Adrenal gland (tissue), 12 donors: ENCODE results near the gene NDUFB4. TPM values are rescaled to one million over a fixed set of nuclear protein-coding genes. Genes with fewer than 3 reads are reported as not detected.

Experiments used
- DNase-seq, 7 donors: peaks; one replicate each; pipeline ENCODE4 v3.0.0-alpha.2; 2019 to 2020
- H3K27ac ChIP-seq, 5 donors: fragments of 200-600 bp; sonication (generic) in 4 of 5; 1 replicate in 3 of 5; 2 replicates in 2 of 5; pipeline versions ENCODE4 v1.5.1 to v1.8.0; 2016 to 2020; ENCODE audit warnings: mild to moderate bottlenecking in 1 of 5
- H3K27me3 ChIP-seq: fragments of 200-600 bp; 2 replicates; pipeline ENCODE4 v1.8.0; 2021
- H3K36me3 ChIP-seq, 2 donors: fragments of 200-600 bp; replicated peaks in 1 of 2; 1 replicate in 1 of 2; 2 replicates in 1 of 2; pipeline versions ENCODE4 v1.5.1 to v1.8.0; 2018 to 2022
- H3K4me1 ChIP-seq, 2 donors: fragments of 200-600 bp; replicated peaks in 1 of 2; 1 replicate in 1 of 2; 2 replicates in 1 of 2; pipeline versions ENCODE4 v1.5.1 to v1.8.0; 2018 to 2021
- H3K4me3 ChIP-seq, 4 donors: fragments of 200-600 bp; sonication (generic) in 3 of 4; one replicate each; pipeline ENCODE4 v1.5.1; 2016 to 2018
- H3K9me3 ChIP-seq, 3 donors: fragments of 200-600 bp; sonication (generic) in 1 of 3; replicated peaks in 1 of 3; 1 replicate in 2 of 3; 2 replicates in 1 of 3; pipeline versions ENCODE4 v1.5.1 to v1.8.0; 2016 to 2021
- POLR2A ChIP-seq, 2 donors: fragments of 450-650 bp; IDR thresholded peaks; one replicate each; pipeline ENCODE4 v1.6.1; 2017; ENCODE audit warnings: antibody characterized with exemption in 2 of 2, mild to moderate bottlenecking in 2 of 2, moderate library complexity in 1 of 2
- WGBS, 4 donors: extraction: QIAGEN DNeasy Blood & Tissue Kit in 2 of 4; methylation state at CpG; one replicate each; pipeline versions ENCODE4 v1.1.5 to v1.1.7; 2013 to 2017; 5-methylcytosine and 5-hydroxymethylcytosine counted together
- intact Hi-C, 2 donors: fragments of 100-400 bp; cut with DNase I; formaldehyde crosslinking; loops; one replicate each; pipeline versions ENCODE4 v1.14.1 to v1.15.0; 2022 to 2023
- polyA plus RNA-seq, 3 donors: library from polyadenylated mRNA; stranded (reverse); fragments of 200-250 nt in 2 of 3; fragments of 350-450 nt in 1 of 3; fragmentation: Illumina TruSeq in 1 of 3; extraction: RNeasy Lipid Tissue Mini Kit (QIAGEN cat#74804) in 1 of 3; gene quantifications; one replicate each; pipeline ENCODE4 v1.2.3, GENCODE V29; 2013 to 2014
- total RNA-seq, 9 donors: library from RNA; depleted of rRNA in 4 of 9; stranded (reverse); fragments of >200 nt in 4 of 9; fragments of 120-200 nt in 1 of 9; fragmentation: NEBNext Ultra II Directional in 1 of 9; extraction: Animal tissue kit (Norgen Biotek cat#: 25700) in 1 of 9; gene quantifications; one replicate each; pipeline versions ENCODE4 v1.1.0 to v1.2.4, GENCODE V29; 2013 to 2023
- TF ChIP-seq, protein P1 (sequence below), 6 experiments: fragments of 450-650 bp in 4 of 6; fragments of 200-600 bp in 2 of 6; sonication (generic) in 1 of 6; IDR thresholded peaks; 1 replicate in 5 of 6; 2 replicates in 1 of 6; pipeline versions ENCODE4 v1.5.1 to v1.8.0; 2016 to 2021; ENCODE audit warnings: antibody characterized with exemption in 6 of 6, mild to moderate bottlenecking in 2 of 6, moderate library complexity in 1 of 6
- donor health status: healthy with polysubstance abuse.
- donor health status: Bipolar disorder and iron deficiency.
- donor health status: DM: yes; HTN: yes; CAD: no.
- donor health status: DM: no; HTN: no; CAD: no.
- donor health status: DM: no; HTN: no; CAD: no.
- donor health status: DM: yes; HTN: yes; CAD: no.

The NDUFB4 gene
- total and polyA plus RNA-seq, 12 donors, result 141 to 905 (median 344) TPM

DNA sequence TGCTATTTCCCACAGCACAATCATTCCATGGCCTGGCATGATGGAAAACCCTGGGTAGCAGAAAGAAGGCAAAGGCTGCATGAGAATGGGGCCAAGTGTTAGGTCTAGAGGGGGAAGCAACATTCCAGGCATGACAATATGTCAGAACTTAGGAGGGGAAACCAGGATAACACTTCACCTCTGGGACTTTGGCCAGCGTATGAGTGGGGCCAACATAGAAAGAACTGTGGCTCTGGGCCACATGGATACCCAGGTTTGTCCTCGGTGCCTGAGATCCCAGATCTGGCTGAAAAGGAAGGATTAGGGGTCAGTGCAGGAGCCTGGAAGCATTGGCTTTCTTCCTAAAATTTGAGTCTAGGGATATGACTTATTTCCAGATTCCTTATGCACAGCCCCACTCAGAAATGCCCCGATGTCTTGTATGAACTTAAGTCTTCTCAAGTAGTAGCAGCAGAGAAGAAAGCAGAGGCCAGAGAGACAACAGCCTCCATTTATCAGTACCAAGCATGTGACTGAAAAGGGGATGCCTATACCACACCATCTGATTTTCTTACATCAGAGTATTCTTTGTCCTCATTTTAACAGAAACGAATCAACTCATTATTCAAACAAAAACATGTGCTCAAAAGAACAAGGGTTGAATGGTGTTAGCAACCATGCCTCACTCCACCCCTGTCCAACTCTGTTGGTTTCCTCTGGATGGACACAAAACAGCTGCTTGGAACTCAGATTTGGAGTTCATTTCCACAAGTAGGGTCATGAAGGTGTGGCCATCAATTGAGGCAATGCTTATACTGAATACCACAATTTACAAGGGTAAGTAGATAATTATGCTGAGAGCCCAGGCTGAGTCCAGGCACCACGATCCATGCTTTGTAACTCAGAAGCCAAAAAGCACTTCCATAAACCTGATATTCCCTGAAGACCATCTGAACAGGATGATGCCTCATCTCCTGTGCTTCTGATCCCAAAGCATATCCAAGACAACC lies 43.7 kb upstream of the NDUFB4 start:
- Histone ChIP-seq H3K9me3 (no peaks in the 10 kb centered on the region), H3K27me3 (no peaks in the 10 kb centered on the region), H3K36me3 (no peaks in the 10 kb centered on the region), H3K4me3 (no peak overlapping the region), H3K27ac (no peak overlapping the region), H3K4me1 (peaks cover 22 to 37% of the 10 kb centered on the region in 2 donors)
- no peak for TF ChIP-seq POLR2A (IDR thresholded peaks at IDR 0.05)
- no peak for DNase-seq
- WGBS, 4 donors, result 70 to 83% (median 80%) methylated on average over 5 of the region's 5 CpGs
- intact Hi-C loops, result loop anchor here in 1 of 2 donors (5.0 kb wide), 2 partner anchors 100 to 300 kb away; partner anchors contain the start of gene FSTL1

DNA sequence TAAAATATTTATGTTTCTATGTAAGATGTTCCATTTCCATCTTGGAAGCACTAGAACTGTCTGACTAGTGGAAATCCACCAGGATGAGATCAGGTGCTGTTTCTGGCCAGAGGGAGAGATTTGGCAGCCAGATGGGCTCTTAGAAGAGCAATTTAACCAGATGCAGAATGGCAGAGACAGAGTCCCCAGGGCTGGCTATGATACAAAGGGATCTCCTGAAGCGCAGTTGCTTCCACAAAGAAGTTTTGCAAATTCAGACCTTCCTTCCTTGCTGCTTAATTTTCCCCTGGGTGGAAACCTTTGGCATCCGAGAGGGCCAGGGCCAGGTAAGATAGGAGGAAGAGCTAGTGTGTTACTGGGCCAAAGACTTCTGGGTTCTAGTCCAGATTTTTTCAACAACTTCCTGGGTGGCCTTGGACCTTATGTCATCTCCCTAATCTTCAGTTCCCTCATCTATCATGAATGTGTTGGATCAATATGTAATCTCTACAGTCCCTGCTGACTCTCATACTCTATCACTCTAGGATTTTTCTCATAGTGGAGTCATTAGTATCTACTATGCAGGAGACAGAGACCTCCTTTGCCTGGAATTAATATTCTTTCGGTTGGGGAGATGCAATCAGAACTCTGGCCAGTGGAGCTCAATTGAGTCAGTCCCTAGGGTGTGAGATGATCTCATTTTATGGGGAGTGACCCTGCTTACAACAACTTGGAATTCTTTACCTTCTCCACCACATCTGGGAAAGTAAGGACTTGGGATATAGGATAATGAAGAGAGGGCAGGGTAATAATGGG lies 41.1 kb upstream of the NDUFB4 start:
- Histone ChIP-seq H3K36me3 (no peaks in the 10 kb centered on the region), H3K9me3 (no peaks in the 10 kb centered on the region), H3K27ac (peak overlapping the region; percentile 63 to 95 (median 71)), H3K4me3 (no peak overlapping the region), H3K4me1 (peaks cover 33 to 57% of the 10 kb centered on the region in 2 donors), H3K27me3 (no peaks in the 10 kb centered on the region)
- WGBS, 4 donors, result 76 to 87% (median 84%) methylated on average over 3 of the region's 3 CpGs
- no peak for DNase-seq
- intact Hi-C loops, result loop anchor here (5.0 kb wide), 4 partner anchors 103 to 313 kb away; partner anchors contain the start of gene FSTL1 (in 1 of the 2)
- TF ChIP-seq, protein P1, sequence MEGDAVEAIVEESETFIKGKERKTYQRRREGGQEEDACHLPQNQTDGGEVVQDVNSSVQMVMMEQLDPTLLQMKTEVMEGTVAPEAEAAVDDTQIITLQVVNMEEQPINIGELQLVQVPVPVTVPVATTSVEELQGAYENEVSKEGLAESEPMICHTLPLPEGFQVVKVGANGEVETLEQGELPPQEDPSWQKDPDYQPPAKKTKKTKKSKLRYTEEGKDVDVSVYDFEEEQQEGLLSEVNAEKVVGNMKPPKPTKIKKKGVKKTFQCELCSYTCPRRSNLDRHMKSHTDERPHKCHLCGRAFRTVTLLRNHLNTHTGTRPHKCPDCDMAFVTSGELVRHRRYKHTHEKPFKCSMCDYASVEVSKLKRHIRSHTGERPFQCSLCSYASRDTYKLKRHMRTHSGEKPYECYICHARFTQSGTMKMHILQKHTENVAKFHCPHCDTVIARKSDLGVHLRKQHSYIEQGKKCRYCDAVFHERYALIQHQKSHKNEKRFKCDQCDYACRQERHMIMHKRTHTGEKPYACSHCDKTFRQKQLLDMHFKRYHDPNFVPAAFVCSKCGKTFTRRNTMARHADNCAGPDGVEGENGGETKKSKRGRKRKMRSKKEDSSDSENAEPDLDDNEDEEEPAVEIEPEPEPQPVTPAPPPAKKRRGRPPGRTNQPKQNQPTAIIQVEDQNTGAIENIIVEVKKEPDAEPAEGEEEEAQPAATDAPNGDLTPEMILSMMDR (IDR thresholded peaks at IDR 0.05), result no peak
- TF ChIP-seq POLR2A (IDR thresholded peaks at IDR 0.05), result no peak

DNA sequence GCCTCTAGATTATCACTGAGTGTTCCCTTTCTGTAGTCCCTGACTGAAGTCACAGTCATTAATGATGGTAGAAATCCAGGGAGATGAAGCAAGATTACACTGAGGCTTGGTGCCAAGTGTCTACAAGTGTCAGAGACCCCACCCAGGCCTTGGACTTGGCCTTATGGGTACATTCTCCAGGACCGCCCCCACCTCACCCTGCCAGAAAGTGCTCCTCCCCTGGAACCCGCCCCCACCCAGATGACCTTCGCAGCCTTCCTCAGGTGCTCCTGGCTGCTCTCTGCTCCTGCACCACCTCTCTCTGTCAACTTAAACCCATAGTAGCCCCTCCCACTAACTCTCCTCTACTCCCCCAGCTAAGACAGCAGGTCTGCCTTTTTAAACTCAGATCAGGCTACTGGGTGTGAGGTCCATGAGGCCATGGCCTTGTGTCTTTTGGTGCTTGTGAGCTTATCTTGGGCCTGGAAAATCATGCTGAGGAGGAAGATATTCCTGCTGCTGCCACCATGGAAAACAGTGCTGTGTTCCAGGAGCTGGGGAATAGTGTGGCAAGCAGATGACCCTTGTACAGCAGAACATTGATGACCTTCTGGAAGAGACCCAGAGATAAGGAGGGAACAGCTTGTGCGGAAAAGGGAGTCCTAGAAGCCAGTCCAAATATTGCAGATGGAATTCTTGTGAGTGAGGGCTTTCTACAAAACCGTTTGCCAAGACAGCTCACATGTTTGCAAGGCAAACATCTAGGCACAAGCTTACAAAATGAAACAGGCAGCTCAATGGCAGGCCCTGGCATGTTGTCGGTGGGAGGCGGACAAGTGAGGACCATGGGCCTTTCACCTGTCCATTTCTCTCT lies 40.3 kb upstream of the NDUFB4 start:
- H3K9me3 ChIP-seq, result no peaks in the 10 kb centered on the region
- H3K36me3 ChIP-seq, result no peaks in the 10 kb centered on the region
- peak; percentile 59 to 84 (median 66) for DNase-seq
- intact Hi-C loops, result loop anchor here (5.0 kb wide), 2 partner anchors 139 to 314 kb away; no protein-coding TSS in a partner anchor
- no peaks in the 10 kb centered on the region for H3K27me3 ChIP-seq
- TF ChIP-seq, protein P1 (IDR thresholded peaks at IDR 0.05), result peak in 4 of 6 experiments; percentile 15 to 45 (median 22)
- TF ChIP-seq POLR2A (IDR thresholded peaks at IDR 0.05), result peak in 1 of 2 donors; percentile 19
- peaks cover 41 to 62% of the 10 kb centered on the region in 2 donors for H3K4me1 ChIP-seq
- peak overlapping the region; percentile 63 to 95 (median 71) for H3K27ac ChIP-seq
- WGBS, 4 donors, result 53 to 68% (median 57%) methylated on average over 4 to 7 of the region's 7 CpGs
- H3K4me3 ChIP-seq, result no peak overlapping the region

DNA sequence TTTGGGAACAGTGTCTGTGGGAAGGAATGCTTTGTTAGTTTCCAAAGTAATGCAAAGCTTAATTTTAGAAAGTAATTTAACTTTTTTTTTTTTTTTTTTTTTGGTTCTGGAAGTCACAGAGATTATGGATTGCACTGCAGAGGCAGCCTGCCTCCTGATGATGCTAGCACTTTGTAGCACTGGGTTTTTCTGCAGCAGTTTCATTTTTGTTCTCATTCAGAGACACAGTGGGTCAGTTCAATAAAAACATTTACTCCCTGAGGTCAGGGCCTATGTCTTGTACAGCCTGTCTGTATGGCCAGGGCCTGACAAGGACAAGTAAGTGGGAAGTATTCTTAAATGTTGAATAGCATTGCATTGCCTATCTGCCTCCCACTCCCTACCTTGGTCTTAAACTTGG lies 39.0 kb upstream of the NDUFB4 start:
- no peak for TF ChIP-seq POLR2A (IDR thresholded peaks at IDR 0.05)
- TF ChIP-seq, protein P1 (IDR thresholded peaks at IDR 0.05), result no peak
- no peak overlapping the region for H3K4me3 ChIP-seq
- H3K9me3 ChIP-seq, result no peaks in the 10 kb centered on the region
- intact Hi-C loops, result loop anchor here (5.0 kb wide), 2 partner anchors 140 to 315 kb away; no protein-coding TSS in a partner anchor
- peak overlapping the region in 4 of 5 donors; percentile 19 to 98 (median 79) for H3K27ac ChIP-seq
- no peaks in the 10 kb centered on the region for H3K27me3 ChIP-seq
- DNase-seq, result peak in 1 of 7 donors; percentile 23
- no peaks in the 10 kb centered on the region for H3K36me3 ChIP-seq
- H3K4me1 ChIP-seq, result peaks cover 46 to 70% of the 10 kb centered on the region in 2 donors
